Measurements from ENCODE around the gene SLC38A7.

GRCh38 chr16:58679763-58680162 is 4.8 kb downstream of the SLC38A7 start:
- TF ChIP-seq CTCF (IDR thresholded peaks at IDR 0.05): no peak
- TF ChIP-seq REST (IDR thresholded peaks at IDR 0.05; ENCODE audit: insufficient read depth in 1 of 2, low read depth in 2 of 2, low read length in 1 of 2): no peak
- TF ChIP-seq POLR2AphosphoS5 (IDR thresholded peaks at IDR 0.05; ENCODE audit: low read depth, low read length): no peak

Data from Panc1 (cell line).